Transverse colon (tissue), 4 donors: ENCODE results near the gene LMOD3.

Experiments used
- CTCF ChIP-seq, 5 experiments: fragments of 200-600 bp in 3 of 5; fragments of 450-650 bp in 2 of 5; sonication (generic) in 3 of 5; IDR thresholded peaks; 1 replicate in 2 of 5; 2 replicates in 3 of 5; pipeline ENCODE4 v1.5.1; 2016 to 2017; ENCODE audit warnings: antibody characterized with exemption in 5 of 5, inconsistent platforms in 3 of 5, mild to moderate bottlenecking in 2 of 5, moderate library complexity in 1 of 5
- POLR2AphosphoS5 ChIP-seq, 3 donors: sonication (generic); formaldehyde crosslinking; IDR thresholded peaks; one replicate each; pipeline ENCODE4 v1.6.1; 2016; ENCODE audit warnings: antibody characterized with exemption in 3 of 3

GRCh38 chr3:69091389-69092029 lies 30.9 kb downstream of the LMOD3 start:
- TF ChIP-seq CTCF (IDR thresholded peaks at IDR 0.05) = no peak
- TF ChIP-seq POLR2AphosphoS5 (IDR thresholded peaks at IDR 0.05) = no peak
